ENCODE results near the gene KLB. TPM values are rescaled to one million over a fixed set of nuclear protein-coding genes. Genes with fewer than 3 reads are reported as not detected.
A peak's percentile ranks its signal among the peaks of the same experiment; 100 is the strongest.

Gene KLB
- total RNA-seq, 8 experiments from 2014 or later: 0.54 to 3.7 (median 0.80) TPM

GRCh38 chr4:39480251-39480650, 73.5 kb downstream of the KLB start:
- no peaks in the 10 kb centered on the region for H3K4me1 ChIP-seq (replicated peaks in 1 of 2)
- 89 to 100% (median 96%) methylated on average over 3 to 11 of the region's 27 CpGs; no CpG with 5 or more reads in 5 of the 10 experiments for WGBS, 10 experiments
- H3K4me3 ChIP-seq: no peak overlapping the region
- no peak for ATAC-seq (replicated peaks in 6 of 8)
- in situ Hi-C loops (cut with MboI; ENCODE audit: low pct_unique_long_range_greater_than_20kb in 2 of 9, low sequenced_read_pairs in 9 of 9, unreplicated experiment in 9 of 9): no loop called here
- H3K27ac ChIP-seq: no peak overlapping the region

DNA sequence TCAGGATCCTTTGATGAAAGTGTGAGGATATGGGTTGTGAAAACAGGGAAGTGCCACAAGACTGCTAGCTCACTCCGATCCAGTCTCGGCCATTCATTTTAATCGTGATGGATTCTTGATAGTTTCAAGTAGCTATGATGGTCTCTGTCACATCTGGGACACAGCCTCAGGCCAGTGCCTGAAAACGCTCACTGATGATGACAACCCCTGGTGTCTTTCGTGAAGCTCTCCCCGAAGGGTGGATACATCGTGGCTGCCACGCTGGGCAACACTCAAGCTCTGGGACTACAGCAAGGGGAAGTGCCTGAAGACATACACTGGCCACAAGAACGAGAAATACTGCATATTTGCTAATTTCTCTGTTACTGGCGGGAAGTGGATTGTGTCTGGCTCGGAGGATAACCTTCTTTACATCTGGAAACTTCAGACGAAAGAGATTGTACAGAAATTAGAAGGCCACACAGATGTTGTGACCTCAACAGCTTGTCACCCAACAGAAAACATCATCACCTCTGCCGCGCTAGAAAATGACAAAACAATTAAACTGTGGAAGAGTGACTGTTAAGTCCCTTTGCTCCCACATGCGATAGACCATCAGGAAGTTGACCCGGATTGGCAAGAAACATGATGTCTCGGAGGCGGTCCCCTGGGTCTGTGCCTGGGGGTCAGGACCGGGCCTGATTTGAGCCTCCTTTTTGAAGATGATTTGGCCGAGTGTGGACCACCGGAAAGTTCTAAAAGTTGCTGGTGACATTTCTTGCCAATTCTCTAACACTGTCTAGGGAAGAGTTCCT, 74.4 kb downstream of the KLB start:
- in situ Hi-C loops (cut with MboI; ENCODE audit: low pct_unique_long_range_greater_than_20kb in 2 of 9, low sequenced_read_pairs in 9 of 9, unreplicated experiment in 9 of 9): no loop called here
- ATAC-seq (replicated peaks in 6 of 8): no peak
- no peaks in the 10 kb centered on the region for H3K4me1 ChIP-seq (replicated peaks in 1 of 2)
- no peak overlapping the region for H3K4me3 ChIP-seq
- H3K27ac ChIP-seq: no peak overlapping the region
- WGBS, 10 experiments: 77 to 100% (median 89%) methylated on average over 1 to 16 of the region's 21 CpGs; no CpG with 5 or more reads in 1 of the 10 experiments

DNA sequence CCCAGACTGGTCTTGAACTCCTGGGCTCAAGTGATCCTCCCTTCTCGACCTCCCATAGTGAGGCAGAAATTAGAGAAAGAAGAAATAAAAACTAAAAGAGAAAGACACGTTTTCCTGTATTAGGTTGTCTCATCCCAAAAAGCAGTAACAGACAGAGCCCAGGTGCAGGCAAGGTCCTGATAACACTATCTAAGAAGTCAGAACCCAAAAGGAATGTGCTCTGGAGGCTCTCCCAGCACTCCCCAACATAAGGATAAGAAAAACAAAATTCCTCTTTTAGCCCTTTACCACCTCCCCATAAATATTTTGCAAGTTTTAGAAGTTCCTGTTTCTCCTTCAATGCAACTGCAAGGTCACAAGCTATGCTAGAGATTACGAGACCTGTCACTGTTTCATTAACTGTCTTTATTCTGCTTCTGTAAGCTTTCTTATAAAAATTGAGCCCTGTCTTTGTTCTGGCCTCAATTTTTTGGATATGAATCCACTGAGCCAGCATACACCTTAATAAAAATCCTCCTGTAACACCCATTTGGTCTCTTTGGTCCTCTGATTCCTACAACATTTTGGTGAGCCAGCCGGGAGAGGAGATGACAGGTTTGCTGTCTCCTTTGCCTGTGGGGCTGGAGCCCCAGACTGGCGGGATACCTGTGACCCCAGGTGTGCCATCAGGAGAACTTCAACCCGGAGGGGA, 78.0 kb downstream of the KLB start:
- ATAC-seq (replicated peaks in 6 of 8): no peak
- 38 to 92% (median 79%) methylated on average over 2 to 6 of the region's 6 CpGs; no CpG with 5 or more reads in 1 of the 10 experiments for WGBS, 10 experiments
- in situ Hi-C loops (cut with MboI; ENCODE audit: low pct_unique_long_range_greater_than_20kb in 2 of 9, low sequenced_read_pairs in 9 of 9, unreplicated experiment in 9 of 9): no loop called here
- no peaks in the 10 kb centered on the region for H3K4me1 ChIP-seq (replicated peaks in 1 of 2)
- no peak overlapping the region for H3K4me3 ChIP-seq
- H3K27ac ChIP-seq: no peak overlapping the region

GRCh38 chr4:39486221-39486804, 79.6 kb downstream of the KLB start:
- WGBS, 10 experiments: 61 to 100% (median 79%) methylated on average over 1 to 9 of the region's 10 CpGs
- Histone ChIP-seq H3K4me1 (replicated peaks in 1 of 2) (no peaks in the 10 kb centered on the region), H3K27ac (no peak overlapping the region), H3K4me3 (no peak overlapping the region)
- in situ Hi-C loops (cut with MboI; ENCODE audit: low pct_unique_long_range_greater_than_20kb in 2 of 9, low sequenced_read_pairs in 9 of 9, unreplicated experiment in 9 of 9): no loop called here
- no peak for ATAC-seq (replicated peaks in 6 of 8)

- Histone ChIP-seq H3K27ac (no peak overlapping the region), H3K4me3 (no peak overlapping the region), H3K4me1 (replicated peaks in 1 of 2) (no peaks in the 10 kb centered on the region)
- 71 to 100% (median 86%) methylated on average over 1 to 2 of the region's 2 CpGs; no CpG with 5 or more reads in 2 of the 10 experiments for WGBS, 10 experiments
- no peak for ATAC-seq (replicated peaks in 6 of 8)
- in situ Hi-C loops (cut with MboI; ENCODE audit: low pct_unique_long_range_greater_than_20kb in 2 of 9, low sequenced_read_pairs in 9 of 9, unreplicated experiment in 9 of 9): no loop called here
Measured at GRCh38 chr4:39490322-39490721, 83.6 kb downstream of the KLB start.

DNA sequence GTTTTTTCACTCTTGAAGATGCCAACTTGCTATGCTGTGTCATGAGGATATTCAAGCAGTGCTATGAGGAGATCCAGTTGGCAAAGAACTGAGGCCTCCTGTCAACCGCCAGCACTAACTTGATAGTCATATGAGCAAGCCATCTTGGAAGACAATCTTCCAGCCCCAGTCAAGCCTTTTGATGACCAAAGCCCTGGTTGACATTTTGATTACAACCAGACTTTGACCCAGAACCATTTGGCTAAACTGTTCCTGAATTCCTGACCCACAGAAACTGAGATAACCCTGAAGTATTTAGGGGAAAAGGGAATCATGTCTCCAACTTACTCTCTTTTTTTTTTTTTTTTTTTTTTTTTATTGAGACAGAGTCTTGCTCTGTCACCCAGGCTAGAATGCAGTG, 87.6 kb downstream of the KLB start:
- H3K4me3 ChIP-seq: no peak overlapping the region
- no peaks in the 10 kb centered on the region for H3K4me1 ChIP-seq (replicated peaks in 1 of 2)
- no peak for ATAC-seq (replicated peaks in 6 of 8)
- in situ Hi-C loops (cut with MboI; ENCODE audit: low pct_unique_long_range_greater_than_20kb in 2 of 9, low sequenced_read_pairs in 9 of 9, unreplicated experiment in 9 of 9): no loop called here
- no peak overlapping the region for H3K27ac ChIP-seq
- WGBS, 10 experiments: 67 to 100% (median 86%) methylated on average over 1 of the region's 1 CpG; no CpG with 5 or more reads in 5 of the 10 experiments

DNA sequence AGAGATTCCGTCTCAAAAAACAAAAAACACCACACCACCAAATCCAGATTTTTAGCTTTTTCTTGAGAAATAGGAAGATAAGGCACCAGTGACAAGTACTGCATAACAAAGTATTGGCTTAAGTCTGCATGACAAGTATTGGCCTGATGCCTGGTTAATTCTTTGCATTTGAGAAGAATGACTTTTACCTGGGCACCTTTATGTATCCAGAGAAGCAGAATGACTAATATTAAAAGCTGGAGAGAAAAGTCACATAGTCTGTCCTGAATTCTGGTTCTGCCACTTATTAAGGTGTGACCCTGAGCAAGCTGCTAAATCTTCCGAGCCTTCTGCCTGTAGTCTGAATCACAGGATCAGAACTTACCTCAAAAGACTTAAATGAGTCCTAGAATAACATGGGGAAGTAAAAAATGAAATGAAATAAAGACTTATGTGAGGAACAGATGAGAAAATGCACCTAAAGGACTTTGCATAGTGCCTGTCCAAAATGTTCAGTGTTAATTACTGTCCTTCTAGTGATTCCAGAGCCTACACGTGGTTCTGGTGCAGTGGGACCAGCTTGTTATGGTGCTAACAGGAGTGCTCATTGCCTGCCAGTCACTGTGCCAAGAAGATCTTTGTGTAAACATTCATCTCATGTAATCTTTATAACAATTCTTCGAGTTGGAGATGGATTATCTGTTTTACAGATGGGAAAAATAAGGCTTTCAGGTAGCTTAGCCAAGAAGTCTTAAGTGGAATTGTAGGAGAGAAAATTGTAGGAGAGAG, 88.9 kb downstream of the KLB start:
- ATAC-seq (replicated peaks in 6 of 8): peak in 1 of 8 experiments; percentile 29
- in situ Hi-C loops (cut with MboI; ENCODE audit: low pct_unique_long_range_greater_than_20kb in 2 of 9, low sequenced_read_pairs in 9 of 9, unreplicated experiment in 9 of 9): no loop called here
- H3K4me1 ChIP-seq (replicated peaks in 1 of 2): no peaks in the 10 kb centered on the region
- no peak overlapping the region for H3K27ac ChIP-seq
- 0 to 87% (median 77%) methylated on average over 1 to 4 of the region's 4 CpGs; no CpG with 5 or more reads in 1 of the 10 experiments for WGBS, 10 experiments
- H3K4me3 ChIP-seq: no peak overlapping the region

DNA sequence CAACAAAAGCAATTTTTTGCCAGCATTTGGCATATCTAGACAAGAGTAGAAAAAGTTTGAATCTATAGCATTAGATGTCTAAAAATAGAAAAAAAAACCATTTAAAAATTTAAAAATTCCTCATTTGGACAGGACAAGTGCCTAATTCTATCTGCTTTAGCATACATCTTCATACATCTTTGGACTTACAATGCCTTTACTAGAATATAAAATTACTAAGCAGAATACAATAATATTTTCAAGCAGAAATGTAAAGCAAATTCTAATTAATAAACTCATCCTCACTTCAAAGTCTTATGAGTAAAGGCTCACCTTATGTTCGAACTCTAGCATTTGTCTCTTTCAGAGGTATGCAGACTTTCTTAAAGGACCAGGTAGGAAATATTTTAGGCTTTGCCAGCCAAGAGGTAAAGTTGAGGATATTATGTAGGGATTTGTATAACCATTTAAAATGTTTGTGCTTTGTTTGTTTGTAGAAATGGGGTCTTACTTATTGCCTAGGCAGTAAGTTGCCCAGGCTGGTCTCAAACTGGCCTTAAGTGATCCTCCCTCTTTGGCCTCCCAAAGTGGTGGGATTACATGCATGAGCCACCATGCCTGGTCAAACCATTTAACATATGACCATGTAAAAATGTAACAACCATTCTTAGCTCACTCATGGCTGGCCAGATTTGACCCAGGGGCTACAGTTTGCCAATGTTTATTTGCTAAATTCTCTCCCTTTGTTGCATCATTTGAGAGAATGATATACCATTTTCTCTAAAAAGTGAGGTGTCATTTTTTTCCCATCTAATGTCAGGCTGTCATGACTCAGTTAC, 91.4 kb downstream of the KLB start:
- Histone ChIP-seq H3K4me3 (no peak overlapping the region), H3K27ac (no peak overlapping the region), H3K4me1 (replicated peaks in 1 of 2) (no peaks in the 10 kb centered on the region)
- no peak for ATAC-seq (replicated peaks in 6 of 8)
- in situ Hi-C loops (cut with MboI; ENCODE audit: low pct_unique_long_range_greater_than_20kb in 2 of 9, low sequenced_read_pairs in 9 of 9, unreplicated experiment in 9 of 9): no loop called here
- WGBS, 10 experiments: 83 to 100% (median 100%) methylated on average over 1 of the region's 1 CpG; no CpG with 5 or more reads in 2 of the 10 experiments

- no peak for ATAC-seq (replicated peaks in 6 of 8)
- in situ Hi-C loops (cut with MboI; ENCODE audit: low pct_unique_long_range_greater_than_20kb in 2 of 9, low sequenced_read_pairs in 9 of 9, unreplicated experiment in 9 of 9): no loop called here
- Histone ChIP-seq H3K4me1 (replicated peaks in 1 of 2) (no peaks in the 10 kb centered on the region), H3K27ac (no peak overlapping the region), H3K4me3 (no peak overlapping the region)
Measured at GRCh38 chr4:39498727-39499020, 91.9 kb downstream of the KLB start.

Other genes starting within 250 kb of the KLB start
- 10 to 100 TPM; 22.9 to 64.2 (median 33.8) TPM for gene WDR19, start 224.4 kb upstream of the KLB start, total RNA-seq
- 10 to 100 TPM; 21.5 to 89.7 (median 35.8) TPM for gene RFC1, start 40.6 kb upstream of the KLB start, total RNA-seq
- 1,000 to 10,000 TPM; 1,536 to 3,891 (median 1,936) TPM for gene RPL9, start 52.0 kb downstream of the KLB start, total RNA-seq
- gene LIAS, start 52.1 kb downstream of the KLB start, total RNA-seq: 10 to 100 TPM; 15.1 to 35.0 (median 21.6) TPM
- 10 to 100 TPM; 22.7 to 63.6 (median 36.3) TPM for gene UGDH, start 120.5 kb downstream of the KLB start, total RNA-seq
- gene SMIM14, start 231.9 kb downstream of the KLB start, total RNA-seq: 10 to 100 TPM; 14.2 to 38.4 (median 26.1) TPM